ENCODE data around the gene CASP8AP2. TPM values are rescaled to one million over a fixed set of nuclear protein-coding genes. Genes with fewer than 3 reads are reported as not detected.

CASP8AP2 gene
- total RNA-seq, 6 experiments from 2014 or later, result 8.8 to 11.5 (median 10.8) TPM

DNA sequence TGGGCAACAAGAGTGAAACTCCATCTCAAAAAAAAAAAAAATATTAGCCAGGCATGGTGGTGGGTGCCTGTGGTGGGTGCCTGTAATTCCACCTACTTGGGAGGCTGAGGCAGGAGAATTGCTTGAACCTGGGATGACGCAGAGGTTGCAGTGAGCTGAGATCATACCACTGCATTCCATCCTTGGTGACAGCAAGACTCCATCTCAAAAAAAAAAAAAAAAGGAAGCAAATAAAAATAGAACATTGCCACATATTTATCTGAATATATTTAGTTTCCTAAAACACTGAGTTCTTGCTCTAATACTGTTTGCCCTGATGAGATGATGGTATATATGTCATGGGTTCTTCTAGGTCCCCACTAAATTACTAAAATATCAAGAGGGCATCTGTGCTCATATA is 28.4 kb downstream of the CASP8AP2 start:
- Mint-ChIP-seq H3K36me3 (ENCODE audit: low read depth) (peaks cover 39% of the 10 kb centered on the region), H3K4me3 (no peak overlapping the region)
- TF ChIP-seq, protein P1, sequence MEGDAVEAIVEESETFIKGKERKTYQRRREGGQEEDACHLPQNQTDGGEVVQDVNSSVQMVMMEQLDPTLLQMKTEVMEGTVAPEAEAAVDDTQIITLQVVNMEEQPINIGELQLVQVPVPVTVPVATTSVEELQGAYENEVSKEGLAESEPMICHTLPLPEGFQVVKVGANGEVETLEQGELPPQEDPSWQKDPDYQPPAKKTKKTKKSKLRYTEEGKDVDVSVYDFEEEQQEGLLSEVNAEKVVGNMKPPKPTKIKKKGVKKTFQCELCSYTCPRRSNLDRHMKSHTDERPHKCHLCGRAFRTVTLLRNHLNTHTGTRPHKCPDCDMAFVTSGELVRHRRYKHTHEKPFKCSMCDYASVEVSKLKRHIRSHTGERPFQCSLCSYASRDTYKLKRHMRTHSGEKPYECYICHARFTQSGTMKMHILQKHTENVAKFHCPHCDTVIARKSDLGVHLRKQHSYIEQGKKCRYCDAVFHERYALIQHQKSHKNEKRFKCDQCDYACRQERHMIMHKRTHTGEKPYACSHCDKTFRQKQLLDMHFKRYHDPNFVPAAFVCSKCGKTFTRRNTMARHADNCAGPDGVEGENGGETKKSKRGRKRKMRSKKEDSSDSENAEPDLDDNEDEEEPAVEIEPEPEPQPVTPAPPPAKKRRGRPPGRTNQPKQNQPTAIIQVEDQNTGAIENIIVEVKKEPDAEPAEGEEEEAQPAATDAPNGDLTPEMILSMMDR (IDR thresholded peaks at IDR 0.05), result no peak

GRCh38 chr6:89859744-89860143 is 30.1 kb downstream of the CASP8AP2 start:
- Mint-ChIP-seq H3K27ac (no peak overlapping the region), H3K4me3 (no peak overlapping the region), H3K4me1 (ENCODE audit: low read depth) (no peaks in the 10 kb centered on the region), H3K9me3 (no peaks in the 10 kb centered on the region), H3K36me3 (ENCODE audit: low read depth) (peaks cover 40% of the 10 kb centered on the region), H3K27me3 (ENCODE audit: insufficient read depth) (no peaks in the 10 kb centered on the region)
- no peak for DNase-seq
- TF ChIP-seq, protein P1 (IDR thresholded peaks at IDR 0.05), result no peak

More for the DNA sequence above, 28.4 kb downstream of the CASP8AP2 start:
- Mint-ChIP-seq H3K9me3 (no peaks in the 10 kb centered on the region), H3K27me3 (ENCODE audit: insufficient read depth) (no peaks in the 10 kb centered on the region), H3K27ac (no peak overlapping the region), H3K4me1 (ENCODE audit: low read depth) (peaks cover 4% of the 10 kb centered on the region)
- DNase-seq, result no peak

GRCh38 chr6:89862273-89862672 is 32.6 kb downstream of the CASP8AP2 start:
- TF ChIP-seq, protein P1 (IDR thresholded peaks at IDR 0.05), result no peak
- no peak for DNase-seq
- Mint-ChIP-seq H3K9me3 (no peaks in the 10 kb centered on the region), H3K27ac (no peak overlapping the region), H3K27me3 (ENCODE audit: insufficient read depth) (no peaks in the 10 kb centered on the region), H3K4me1 (ENCODE audit: low read depth) (no peaks in the 10 kb centered on the region), H3K36me3 (ENCODE audit: low read depth) (peaks cover 46% of the 10 kb centered on the region), H3K4me3 (no peak overlapping the region)

DNA sequence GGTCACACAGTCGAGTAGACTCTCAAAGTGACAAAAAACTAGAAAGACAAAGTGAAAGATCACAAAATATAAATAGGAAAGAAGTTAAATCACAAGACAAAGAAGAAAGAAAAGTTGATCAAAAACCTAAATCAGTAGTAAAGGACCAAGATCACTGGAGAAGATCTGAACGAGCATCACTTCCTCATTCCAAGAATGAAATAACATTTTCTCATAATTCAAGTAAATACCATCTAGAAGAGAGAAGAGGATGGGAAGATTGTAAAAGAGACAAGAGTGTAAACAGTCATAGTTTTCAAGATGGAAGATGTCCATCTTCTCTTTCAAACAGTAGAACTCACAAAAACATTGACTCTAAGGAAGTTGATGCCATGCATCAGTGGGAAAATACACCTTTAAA is 33.0 kb downstream of the CASP8AP2 start:
- DNase-seq, result no peak
- Mint-ChIP-seq H3K4me1 (ENCODE audit: low read depth) (no peaks in the 10 kb centered on the region), H3K36me3 (ENCODE audit: low read depth) (peaks cover 51% of the 10 kb centered on the region), H3K27me3 (ENCODE audit: insufficient read depth) (no peaks in the 10 kb centered on the region), H3K27ac (no peak overlapping the region), H3K4me3 (no peak overlapping the region), H3K9me3 (no peaks in the 10 kb centered on the region)
- TF ChIP-seq, protein P1 (IDR thresholded peaks at IDR 0.05), result no peak

DNA sequence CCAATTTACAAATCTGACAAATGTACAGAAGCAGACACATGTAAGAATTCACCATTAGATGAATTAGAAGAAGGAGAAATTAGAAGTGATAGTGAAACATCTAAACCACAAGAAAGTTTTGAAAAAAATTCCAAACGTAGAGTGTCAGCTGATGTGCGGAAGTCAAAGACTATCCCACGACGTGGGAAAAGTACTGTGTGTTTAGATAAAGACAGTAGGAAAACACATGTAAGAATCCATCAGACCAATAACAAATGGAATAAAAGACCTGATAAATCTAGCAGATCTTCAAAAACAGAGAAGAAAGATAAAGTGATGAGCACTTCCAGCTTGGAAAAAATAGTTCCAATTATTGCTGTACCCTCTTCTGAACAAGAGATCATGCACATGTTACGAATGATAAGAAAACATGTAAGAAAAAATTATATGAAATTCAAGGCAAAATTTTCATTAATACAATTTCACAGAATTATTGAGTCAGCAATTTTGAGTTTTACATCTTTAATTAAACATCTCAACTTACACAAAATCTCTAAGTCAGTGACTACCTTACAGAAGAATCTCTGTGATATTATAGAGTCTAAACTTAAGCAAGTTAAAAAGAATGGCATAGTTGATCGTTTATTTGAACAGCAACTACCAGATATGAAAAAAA is 36.5 kb downstream of the CASP8AP2 start:
- Mint-ChIP-seq H3K4me3 (no peak overlapping the region), H3K27me3 (ENCODE audit: insufficient read depth) (no peaks in the 10 kb centered on the region), H3K4me1 (ENCODE audit: low read depth) (no peaks in the 10 kb centered on the region), H3K36me3 (ENCODE audit: low read depth) (peaks cover 50% of the 10 kb centered on the region), H3K27ac (no peak overlapping the region), H3K9me3 (no peaks in the 10 kb centered on the region)
- TF ChIP-seq, protein P1 (IDR thresholded peaks at IDR 0.05), result no peak
- no peak for DNase-seq
